IPS-18a (cell line): Measurements from ENCODE around the gene FFAR1.
"Not testable (repeated sequence)": the region's sequence is repeated elsewhere in the genome, so short reads cannot be mapped to it uniquely, and the experiment has no call there.

ENCODE experiments used
- H3K27ac ChIP-seq: one replicate; pipeline ENCODE4 v1.5.1; 2013; ENCODE audit warnings: low read length
- H3K27me3 ChIP-seq: one replicate; pipeline ENCODE4 v1.6.1; 2013; ENCODE audit warnings: mild to moderate bottlenecking, low read length; ENCODE audit not compliant: control insufficient read depth, insufficient read depth
- H3K36me3 ChIP-seq: one replicate; pipeline ENCODE4 v1.6.1; 2013; ENCODE audit warnings: low read depth, low read length; ENCODE audit not compliant: control insufficient read depth
- H3K4me1 ChIP-seq: one replicate; pipeline ENCODE4 v1.6.1; 2013; ENCODE audit warnings: low read depth, low read length; ENCODE audit not compliant: control insufficient read depth
- H3K4me3 ChIP-seq: one replicate; pipeline ENCODE4 v1.5.1; 2013; ENCODE audit warnings: low read length
- H3K9ac ChIP-seq: one replicate; pipeline ENCODE4 v1.6.1; 2013; ENCODE audit warnings: mild to moderate bottlenecking, low read length, moderate library complexity
- H3K9me3 ChIP-seq: one replicate; pipeline ENCODE4 v1.6.1; 2013; ENCODE audit warnings: low read depth, low read length; ENCODE audit not compliant: control insufficient read depth

Gene FFAR1

GRCh38 chr19:35355791-35356460 is 8.2 kb downstream of the FFAR1 start:
- no peak overlapping the region for H3K4me3 ChIP-seq
- no peaks in the 10 kb centered on the region for H3K4me1 ChIP-seq
- H3K9me3 ChIP-seq = no peaks in the 10 kb centered on the region
- no peak overlapping the region for H3K9ac ChIP-seq
- no peak overlapping the region for H3K27ac ChIP-seq
- no peaks in the 10 kb centered on the region for H3K36me3 ChIP-seq
- H3K27me3 ChIP-seq = no peaks in the 10 kb centered on the region

- no peaks in the 10 kb centered on the region for H3K9me3 ChIP-seq
- H3K9ac ChIP-seq = no peak within 1 kb of the TSS
- no peaks in the 10 kb centered on the region for H3K36me3 ChIP-seq
- no peaks in the 10 kb centered on the region for H3K27me3 ChIP-seq
- no peak within 1 kb of the TSS for H3K4me3 ChIP-seq
- no peaks in the 10 kb centered on the region for H3K4me1 ChIP-seq
- no peak within 1 kb of the TSS for H3K27ac ChIP-seq
These were observed 10.3 kb downstream of the FFAR1 start, which contains the start of gene FFAR3 for GRCh38 chr19:35357867-35358573. Gene FFAR3, plus strand, starts transcription at chr19:35358460. Its CDS starts 431 bp downstream, at chr19:35358891.

GRCh38 chr19:35358834-35359233 is 11.1 kb downstream of the FFAR1 start:
- H3K27me3 ChIP-seq, H3K27ac ChIP-seq, H3K4me3 ChIP-seq, H3K9ac ChIP-seq, H3K36me3 ChIP-seq, H3K9me3 ChIP-seq, H3K4me1 ChIP-seq: not testable (repeated sequence)

- not testable (repeated sequence) for H3K27me3 ChIP-seq, H3K36me3 ChIP-seq, H3K27ac ChIP-seq, H3K9me3 ChIP-seq, H3K4me1 ChIP-seq, H3K4me3 ChIP-seq, H3K9ac ChIP-seq
These were observed 11.7 kb downstream of the FFAR1 start for GRCh38 chr19:35359395-35359794.

- H3K27me3 ChIP-seq, H3K4me3 ChIP-seq, H3K36me3 ChIP-seq: not testable (repeated sequence)
These were observed 12.4 kb downstream of the FFAR1 start for GRCh38 chr19:35360081-35360480.

GRCh38 chr19:35360880-35361420 is 13.2 kb downstream of the FFAR1 start:
- Histone ChIP-seq H3K27me3 (no peaks in the 10 kb centered on the region), H3K27ac (no peak overlapping the region), H3K4me3 (no peak overlapping the region), H3K4me1 (no peaks in the 10 kb centered on the region), H3K9me3 (no peaks in the 10 kb centered on the region), H3K36me3 (no peaks in the 10 kb centered on the region), H3K9ac (no peak overlapping the region)

More at GRCh38 chr19:35360081-35360480, 12.4 kb downstream of the FFAR1 start:
- H3K27ac ChIP-seq, H3K9ac ChIP-seq, H3K9me3 ChIP-seq, H3K4me1 ChIP-seq: not testable (repeated sequence)

- Histone ChIP-seq H3K9me3 (no peaks in the 10 kb centered on the region), H3K36me3 (no peaks in the 10 kb centered on the region), H3K27me3 (no peaks in the 10 kb centered on the region), H3K4me1 (no peaks in the 10 kb centered on the region), H3K9ac (no peak overlapping the region), H3K4me3 (no peak overlapping the region), H3K27ac (no peak overlapping the region)
These were observed 14.7 kb downstream of the FFAR1 start for GRCh38 chr19:35362261-35363000.

GRCh38 chr19:35363001-35363590 is 15.4 kb downstream of the FFAR1 start:
- Histone ChIP-seq H3K9ac (no peak overlapping the region), H3K27me3 (no peaks in the 10 kb centered on the region), H3K36me3 (no peaks in the 10 kb centered on the region), H3K4me3 (no peak overlapping the region), H3K27ac (no peak overlapping the region), H3K9me3 (no peaks in the 10 kb centered on the region), H3K4me1 (no peaks in the 10 kb centered on the region)

- no peak overlapping the region for H3K9ac ChIP-seq
- no peaks in the 10 kb centered on the region for H3K9me3 ChIP-seq
- H3K27me3 ChIP-seq = no peaks in the 10 kb centered on the region
- no peaks in the 10 kb centered on the region for H3K36me3 ChIP-seq
- no peaks in the 10 kb centered on the region for H3K4me1 ChIP-seq
- H3K27ac ChIP-seq = no peak overlapping the region
- no peak overlapping the region for H3K4me3 ChIP-seq
These were observed 16.2 kb downstream of the FFAR1 start for GRCh38 chr19:35363711-35364425.

- Histone ChIP-seq H3K4me1 (no peaks in the 10 kb centered on the region), H3K36me3 (no peaks in the 10 kb centered on the region), H3K9ac (no peak overlapping the region), H3K27me3 (no peaks in the 10 kb centered on the region), H3K27ac (no peak overlapping the region), H3K4me3 (no peak overlapping the region), H3K9me3 (peaks cover 3% of the 10 kb centered on the region)
These were observed 17.6 kb downstream of the FFAR1 start for GRCh38 chr19:35365303-35365702.

- no peaks in the 10 kb centered on the region for H3K27me3 ChIP-seq
- peaks cover 3% of the 10 kb centered on the region for H3K9me3 ChIP-seq
- H3K36me3 ChIP-seq = no peaks in the 10 kb centered on the region
- no peaks in the 10 kb centered on the region for H3K4me1 ChIP-seq
- H3K9ac ChIP-seq = no peak overlapping the region
- H3K27ac ChIP-seq = no peak overlapping the region
- H3K4me3 ChIP-seq = no peak overlapping the region
These were observed 20.7 kb downstream of the FFAR1 start for GRCh38 chr19:35368378-35368777.
